ENCODE results near the gene SRCAP. TPM values are rescaled to one million over a fixed set of nuclear protein-coding genes. Genes with fewer than 3 reads are reported as not detected.

Gene SRCAP
- total and polyA plus RNA-seq, 2 experiments from 2014 or later, result 15.3 to 33.6 TPM

- H3K36me3 ChIP-seq (replicated peaks; ENCODE audit: insufficient read depth, low read depth), result no peaks in the 10 kb centered on the region
- no peak for DNase-seq (ENCODE audit: low spot score)
- peak overlapping the region; percentile 92 for H3K4me2 ChIP-seq
- TF ChIP-seq EZH2 (IDR thresholded peaks at IDR 0.05; ENCODE audit: borderline replicate concordance) (no peak), EZH2phosphoT487 (IDR thresholded peaks at IDR 0.05; ENCODE audit: low read depth, severe bottlenecking, unreplicated experiment) (no peak)
- TF ChIP-seq, protein P1, sequence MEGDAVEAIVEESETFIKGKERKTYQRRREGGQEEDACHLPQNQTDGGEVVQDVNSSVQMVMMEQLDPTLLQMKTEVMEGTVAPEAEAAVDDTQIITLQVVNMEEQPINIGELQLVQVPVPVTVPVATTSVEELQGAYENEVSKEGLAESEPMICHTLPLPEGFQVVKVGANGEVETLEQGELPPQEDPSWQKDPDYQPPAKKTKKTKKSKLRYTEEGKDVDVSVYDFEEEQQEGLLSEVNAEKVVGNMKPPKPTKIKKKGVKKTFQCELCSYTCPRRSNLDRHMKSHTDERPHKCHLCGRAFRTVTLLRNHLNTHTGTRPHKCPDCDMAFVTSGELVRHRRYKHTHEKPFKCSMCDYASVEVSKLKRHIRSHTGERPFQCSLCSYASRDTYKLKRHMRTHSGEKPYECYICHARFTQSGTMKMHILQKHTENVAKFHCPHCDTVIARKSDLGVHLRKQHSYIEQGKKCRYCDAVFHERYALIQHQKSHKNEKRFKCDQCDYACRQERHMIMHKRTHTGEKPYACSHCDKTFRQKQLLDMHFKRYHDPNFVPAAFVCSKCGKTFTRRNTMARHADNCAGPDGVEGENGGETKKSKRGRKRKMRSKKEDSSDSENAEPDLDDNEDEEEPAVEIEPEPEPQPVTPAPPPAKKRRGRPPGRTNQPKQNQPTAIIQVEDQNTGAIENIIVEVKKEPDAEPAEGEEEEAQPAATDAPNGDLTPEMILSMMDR (IDR thresholded peaks at IDR 0.05; ENCODE audit: poor library complexity), result no peak
- no peaks in the 10 kb centered on the region for H3K9me3 ChIP-seq (ENCODE audit: low read depth)
- H3K4me3 ChIP-seq, result no peak overlapping the region
- 16% methylated on average over 15 of the region's 15 CpGs for WGBS (ENCODE audit: low lambda C conversion rate, missing lambda C conversion rate)
- H3K9me2 ChIP-seq (replicated peaks; ENCODE audit: insufficient read depth), result no peaks in the 10 kb centered on the region
- no peak overlapping the region for H2AFZ ChIP-seq
- peaks cover 10% of the 10 kb centered on the region for H3K79me2 ChIP-seq
- H3K27ac ChIP-seq, result peak overlapping the region; percentile 97
- no peaks in the 10 kb centered on the region for H4K20me1 ChIP-seq (ENCODE audit: insufficient read depth, poor library complexity, severe bottlenecking)
- peaks cover 19% of the 10 kb centered on the region for H3K4me1 ChIP-seq (ENCODE audit: insufficient read depth)
- H3K27me3 ChIP-seq, result no peaks in the 10 kb centered on the region
These were observed 76.1 kb downstream of the SRCAP start for GRCh38 chr16:30775131-30775391.

DNA sequence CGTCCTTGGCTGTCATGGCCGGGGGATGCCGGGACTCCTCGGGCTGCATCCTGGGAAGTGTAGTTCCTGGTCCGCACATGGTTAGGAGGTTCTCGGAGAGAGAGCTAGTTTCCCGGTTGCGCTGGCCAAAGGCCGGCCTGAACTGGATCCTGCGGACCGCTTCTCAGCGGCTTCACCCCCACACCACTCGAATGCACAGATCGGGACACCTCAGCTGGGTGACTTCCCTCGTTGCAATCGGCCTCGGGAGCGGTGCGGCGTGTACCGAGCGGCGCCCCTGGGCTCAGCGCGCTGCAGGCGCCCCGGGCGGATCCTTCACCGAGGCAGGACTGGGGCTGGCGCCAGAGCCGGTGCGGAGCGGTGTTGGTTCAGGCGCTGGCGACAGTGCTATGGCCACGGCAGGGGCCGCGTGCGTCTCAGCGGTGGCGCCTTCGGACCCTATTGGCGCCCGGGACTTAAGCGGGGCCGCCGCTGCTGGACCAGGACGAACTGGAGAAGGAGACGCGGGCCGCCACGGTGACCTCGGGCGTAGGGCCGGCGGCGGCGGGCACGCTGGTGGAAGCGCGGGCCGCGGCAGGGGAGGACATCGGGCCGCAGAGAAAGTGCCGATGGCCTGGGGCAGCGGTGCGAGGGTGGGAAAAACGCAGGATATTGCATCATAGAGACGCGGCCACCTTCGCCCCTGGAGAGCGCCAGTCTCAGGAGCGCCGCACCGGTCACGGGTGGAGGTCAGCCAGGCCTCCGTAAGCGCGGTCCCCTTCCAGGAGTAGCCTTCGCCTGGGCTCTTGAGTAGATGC, 76.6 kb downstream of the SRCAP start:
- Histone ChIP-seq H3K27ac (peak overlapping the region; percentile 97), H3K9me2 (replicated peaks; ENCODE audit: insufficient read depth) (no peaks in the 10 kb centered on the region), H4K20me1 (ENCODE audit: insufficient read depth, poor library complexity, severe bottlenecking) (no peaks in the 10 kb centered on the region), H3K4me2 (peak overlapping the region; percentile 92), H3K36me3 (replicated peaks; ENCODE audit: insufficient read depth, low read depth) (no peaks in the 10 kb centered on the region), H2AFZ (peak overlapping the region; percentile 22), H3K4me3 (peak overlapping the region; percentile 50), H3K27me3 (no peaks in the 10 kb centered on the region), H3K79me2 (peaks cover 10% of the 10 kb centered on the region), H3K9me3 (ENCODE audit: low read depth) (no peaks in the 10 kb centered on the region), H3K4me1 (ENCODE audit: insufficient read depth) (peaks cover 19% of the 10 kb centered on the region)
- WGBS (ENCODE audit: low lambda C conversion rate, missing lambda C conversion rate), result 1% methylated on average over 79 of the region's 81 CpGs
- DNase-seq (ENCODE audit: low spot score), result peak; percentile 89
- TF ChIP-seq EZH2phosphoT487 (IDR thresholded peaks at IDR 0.05; ENCODE audit: low read depth, severe bottlenecking, unreplicated experiment) (no peak), EZH2 (IDR thresholded peaks at IDR 0.05; ENCODE audit: borderline replicate concordance) (no peak)
- TF ChIP-seq, protein P1 (IDR thresholded peaks at IDR 0.05; ENCODE audit: poor library complexity), result no peak

- 86% methylated on average over 7 of the region's 7 CpGs for WGBS (ENCODE audit: low lambda C conversion rate, missing lambda C conversion rate)
- no peak overlapping the region for H3K4me2 ChIP-seq
These were observed 78.8 kb downstream of the SRCAP start for GRCh38 chr16:30777591-30778297.

More at GRCh38 chr16:30777591-30778297, 78.8 kb downstream of the SRCAP start:
- TF ChIP-seq EZH2 (IDR thresholded peaks at IDR 0.05; ENCODE audit: borderline replicate concordance), result no peak
- TF ChIP-seq EZH2phosphoT487 (IDR thresholded peaks at IDR 0.05; ENCODE audit: low read depth, severe bottlenecking, unreplicated experiment), result no peak
- TF ChIP-seq, protein P1 (IDR thresholded peaks at IDR 0.05; ENCODE audit: poor library complexity), result no peak
- H3K79me2 ChIP-seq, result peaks cover 23% of the 10 kb centered on the region
- no peaks in the 10 kb centered on the region for H3K36me3 ChIP-seq (replicated peaks; ENCODE audit: insufficient read depth, low read depth)
- no peaks in the 10 kb centered on the region for H3K9me3 ChIP-seq (ENCODE audit: low read depth)
- H4K20me1 ChIP-seq (ENCODE audit: insufficient read depth, poor library complexity, severe bottlenecking), result no peaks in the 10 kb centered on the region
- H3K4me3 ChIP-seq, result no peak overlapping the region
- H3K9me2 ChIP-seq (replicated peaks; ENCODE audit: insufficient read depth), result no peaks in the 10 kb centered on the region
- no peak overlapping the region for H3K27ac ChIP-seq
- no peaks in the 10 kb centered on the region for H3K27me3 ChIP-seq
- DNase-seq (ENCODE audit: low spot score), result no peak
- no peak overlapping the region for H2AFZ ChIP-seq
- H3K4me1 ChIP-seq (ENCODE audit: insufficient read depth), result peaks cover 19% of the 10 kb centered on the region

All from hepatocyte (in vitro differentiated cells).